Smooth muscle cell (in vitro differentiated cells): ENCODE results near the gene CLEC9A. TPM values are rescaled to one million over a fixed set of nuclear protein-coding genes. Genes with fewer than 3 reads are reported as not detected.
"Not testable (repeated sequence)": the region's sequence is repeated elsewhere in the genome, so short reads cannot be mapped to it uniquely, and the experiment has no call there.

Experiments used
- DNase-seq: peaks from one replicate; lab custom pipeline; 2025; ENCODE audit not compliant: unreplicated experiment; lab: John Stamatoyannopoulos, UW
- H2AFZ ChIP-seq: fragments of 200-600 bp; sonication (generic); 2 replicates; pipeline ENCODE4 v1.6.0; 2016; ENCODE audit warnings: antibody characterized with exemption, low read depth, mild to moderate bottlenecking
- H3F3A ChIP-seq: fragments of 200-600 bp; sonication (generic); 2 replicates; pipeline ENCODE4 v1.6.0; 2017; ENCODE audit warnings: antibody characterized with exemption, low read depth
- H3K27ac ChIP-seq: fragments of 200-600 bp; sonication (generic); 2 replicates; pipeline ENCODE4 v1.5.1; 2016; ENCODE audit warnings: low read depth, mild to moderate bottlenecking
- H3K27me3 ChIP-seq: fragments of 200-600 bp; sonication (generic); 2 replicates; pipeline ENCODE4 v1.6.1; 2016; ENCODE audit warnings: low read depth, mild to moderate bottlenecking
- H3K36me3 ChIP-seq: fragments of 200-600 bp; sonication (generic); 2 replicates; pipeline ENCODE4 v1.5.1; 2016; ENCODE audit warnings: low read depth
- H3K4me1 ChIP-seq: fragments of 200-600 bp; sonication (generic); 2 replicates; pipeline ENCODE4 v1.5.1; 2016; ENCODE audit warnings: low read depth
- H3K4me2 ChIP-seq: fragments of 200-600 bp; sonication (generic); 2 replicates; pipeline ENCODE4 v1.6.0; 2016; ENCODE audit warnings: mild to moderate bottlenecking
- H3K4me3 ChIP-seq: fragments of 200-600 bp; sonication (generic); 2 replicates; pipeline ENCODE4 v1.5.1; 2016; ENCODE audit warnings: mild to moderate bottlenecking
- H3K79me2 ChIP-seq: fragments of 200-600 bp; sonication (generic); 2 replicates; pipeline ENCODE4 v1.6.0; 2016; ENCODE audit warnings: low read depth, mild to moderate bottlenecking
- H3K9ac ChIP-seq: fragments of 200-600 bp; sonication (generic); 2 replicates; pipeline ENCODE4 v1.6.0; 2016; ENCODE audit warnings: low read depth
- H3K9me3 ChIP-seq: fragments of 200-600 bp; sonication (generic); replicated peaks from 2 replicates; pipeline ENCODE4 v1.5.1; 2016; ENCODE audit warnings: low read depth
- H4K20me1 ChIP-seq: fragments of 200-600 bp; sonication (generic); 2 replicates; pipeline ENCODE4 v1.6.0; 2016; ENCODE audit warnings: low read depth
- CTCF ChIP-seq: fragments of 200-600 bp; sonication (generic); IDR thresholded peaks from 2 replicates; pipeline ENCODE4 v1.5.1; 2017; ENCODE audit warnings: borderline replicate concordance, mild to moderate bottlenecking, antibody characterized with exemption; ENCODE audit not compliant: insufficient read depth, poor library complexity, severe bottlenecking
- WGBS: methylation state at CpG from one replicate; pipeline ENCODE4 v1.1.7; 2016; ENCODE audit warnings: low lambda C conversion rate; 5-methylcytosine and 5-hydroxymethylcytosine counted together
- polyA plus RNA-seq: library from polyadenylated mRNA; unstranded; fragments of >200 nt; fragmentation: Nextera tagmentation; extraction: Ambion mirVana; gene quantifications from 2 replicates; pipeline ENCODE4 v1.2.1, GENCODE V29; 2016
- total RNA-seq: library from RNA; depleted of rRNA; stranded (reverse); fragments of >200 nt; gene quantifications from 2 replicates; pipeline ENCODE4 v1.2.3, GENCODE V29; 2014

The CLEC9A gene
- total and polyA plus RNA-seq, 2 experiments from 2014 or later, result not detected

GRCh38 chr12:10016881-10017280, 13.6 kb upstream of the CLEC9A start:
- H3F3A ChIP-seq, result no peaks in the 10 kb centered on the region

GRCh38 chr12:10018386-10018785, 12.1 kb upstream of the CLEC9A start:
- WGBS, result 76% methylated on average over 5 of the region's 5 CpGs
- Histone ChIP-seq H3K4me3 (no peak overlapping the region), H3K36me3 (no peaks in the 10 kb centered on the region), H3K4me2 (no peak overlapping the region), H3K27me3 (no peaks in the 10 kb centered on the region), H4K20me1 (no peaks in the 10 kb centered on the region), H3K79me2 (no peaks in the 10 kb centered on the region), H2AFZ (peak overlapping the region; percentile 28), H3K9me3 (no peaks in the 10 kb centered on the region), H3K4me1 (no peaks in the 10 kb centered on the region), H3K9ac (no peak overlapping the region), H3K27ac (no peak overlapping the region), H3F3A (no peaks in the 10 kb centered on the region)
- TF ChIP-seq CTCF, result no peak
- DNase-seq, result no peak

More at GRCh38 chr12:10016881-10017280, 13.6 kb upstream of the CLEC9A start:
- no peak overlapping the region for H3K4me3 ChIP-seq
- no peaks in the 10 kb centered on the region for H3K27me3 ChIP-seq
- no peak overlapping the region for H3K4me2 ChIP-seq
- H3K36me3 ChIP-seq, result no peaks in the 10 kb centered on the region
- no peaks in the 10 kb centered on the region for H4K20me1 ChIP-seq
- no peaks in the 10 kb centered on the region for H3K4me1 ChIP-seq
- H3K9me3 ChIP-seq, result no peaks in the 10 kb centered on the region
- H2AFZ ChIP-seq, result no peak overlapping the region
- TF ChIP-seq CTCF, result no peak
- no peak overlapping the region for H3K27ac ChIP-seq
- WGBS, result 18% methylated on average over 1 of the region's 1 CpG
- no peaks in the 10 kb centered on the region for H3K79me2 ChIP-seq
- no peak for DNase-seq
- H3K9ac ChIP-seq, result no peak overlapping the region

- H2AFZ ChIP-seq, result no peak overlapping the region
- no peak for TF ChIP-seq CTCF
- no peak overlapping the region for H3K4me2 ChIP-seq
- H3K27ac ChIP-seq, result no peak overlapping the region
- H4K20me1 ChIP-seq, result no peaks in the 10 kb centered on the region
- no peaks in the 10 kb centered on the region for H3K36me3 ChIP-seq
- 79% methylated on average over 3 of the region's 3 CpGs for WGBS
- H3K27me3 ChIP-seq, result no peaks in the 10 kb centered on the region
- no peak for DNase-seq
- no peak overlapping the region for H3K9ac ChIP-seq
- H3K9me3 ChIP-seq, result no peaks in the 10 kb centered on the region
- no peak overlapping the region for H3K4me3 ChIP-seq
- H3K4me1 ChIP-seq, result no peaks in the 10 kb centered on the region
- H3F3A ChIP-seq, result no peaks in the 10 kb centered on the region
- no peaks in the 10 kb centered on the region for H3K79me2 ChIP-seq
Observed at GRCh38 chr12:10021342-10021741, 9.1 kb upstream of the CLEC9A start.

GRCh38 chr12:10025236-10025635, 5.2 kb upstream of the CLEC9A start:
- WGBS, result 62% methylated on average over 3 of the region's 3 CpGs
- no peak overlapping the region for H2AFZ ChIP-seq

GRCh38 chr12:10026666-10027065, 3.8 kb upstream of the CLEC9A start:
- H3K4me2 ChIP-seq, H3K9ac ChIP-seq, H3K36me3 ChIP-seq, H3K4me1 ChIP-seq, H3F3A ChIP-seq, H4K20me1 ChIP-seq, H3K27ac ChIP-seq, H3K9me3 ChIP-seq, H3K4me3 ChIP-seq, H3K27me3 ChIP-seq, DNase-seq, H2AFZ ChIP-seq, H3K79me2 ChIP-seq: not testable (repeated sequence)
- 87% methylated on average over 4 of the region's 4 CpGs for WGBS

More at GRCh38 chr12:10025236-10025635, 5.2 kb upstream of the CLEC9A start:
- no peaks in the 10 kb centered on the region for H3K4me1 ChIP-seq
- no peak overlapping the region for H3K27ac ChIP-seq
- no peak overlapping the region for H3K9ac ChIP-seq
- no peaks in the 10 kb centered on the region for H4K20me1 ChIP-seq
- no peaks in the 10 kb centered on the region for H3K79me2 ChIP-seq
- no peaks in the 10 kb centered on the region for H3K27me3 ChIP-seq
- no peaks in the 10 kb centered on the region for H3K36me3 ChIP-seq
- no peak overlapping the region for H3K4me3 ChIP-seq
- H3K4me2 ChIP-seq, result no peak overlapping the region
- H3F3A ChIP-seq, result no peaks in the 10 kb centered on the region
- TF ChIP-seq CTCF, result no peak
- no peak for DNase-seq
- H3K9me3 ChIP-seq, result no peaks in the 10 kb centered on the region
